B cell (primary cell): Measurements from ENCODE around the gene ACTR1B.

Experiments
- EZH2 ChIP-seq: IDR thresholded peaks from 2 replicates; pipeline ENCODE4 v1.6.1; 2012; ENCODE audit warnings: borderline replicate concordance, low read depth, mild to moderate bottlenecking, moderate library complexity, low read length; ENCODE audit not compliant: insufficient read depth, poor library complexity, severe bottlenecking
- TF ChIP-seq, protein P1 (sequence below): fragments of 200-600 bp; IDR thresholded peaks from one replicate; pipeline ENCODE4 v1.8.0; 2022; ENCODE audit warnings: antibody characterized with exemption, mild to moderate bottlenecking

- TF ChIP-seq, protein P1, sequence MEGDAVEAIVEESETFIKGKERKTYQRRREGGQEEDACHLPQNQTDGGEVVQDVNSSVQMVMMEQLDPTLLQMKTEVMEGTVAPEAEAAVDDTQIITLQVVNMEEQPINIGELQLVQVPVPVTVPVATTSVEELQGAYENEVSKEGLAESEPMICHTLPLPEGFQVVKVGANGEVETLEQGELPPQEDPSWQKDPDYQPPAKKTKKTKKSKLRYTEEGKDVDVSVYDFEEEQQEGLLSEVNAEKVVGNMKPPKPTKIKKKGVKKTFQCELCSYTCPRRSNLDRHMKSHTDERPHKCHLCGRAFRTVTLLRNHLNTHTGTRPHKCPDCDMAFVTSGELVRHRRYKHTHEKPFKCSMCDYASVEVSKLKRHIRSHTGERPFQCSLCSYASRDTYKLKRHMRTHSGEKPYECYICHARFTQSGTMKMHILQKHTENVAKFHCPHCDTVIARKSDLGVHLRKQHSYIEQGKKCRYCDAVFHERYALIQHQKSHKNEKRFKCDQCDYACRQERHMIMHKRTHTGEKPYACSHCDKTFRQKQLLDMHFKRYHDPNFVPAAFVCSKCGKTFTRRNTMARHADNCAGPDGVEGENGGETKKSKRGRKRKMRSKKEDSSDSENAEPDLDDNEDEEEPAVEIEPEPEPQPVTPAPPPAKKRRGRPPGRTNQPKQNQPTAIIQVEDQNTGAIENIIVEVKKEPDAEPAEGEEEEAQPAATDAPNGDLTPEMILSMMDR, result no peak
- TF ChIP-seq EZH2, result no peak
These were observed 47.5 kb upstream of the ACTR1B start for GRCh38 chr2:97711394-97711711.
